AG08395 (cell line): ENCODE results near the gene ITGA8.
"Not testable (repeated sequence)": the region's sequence is repeated elsewhere in the genome, so short reads cannot be mapped to it uniquely, and the experiment has no call there.

Source experiments
- DNase-seq: peaks from one replicate; pipeline ENCODE4 v3.0.0; 2012; ENCODE audit warnings: mixed read lengths, low spot score

The ITGA8 gene

DNA sequence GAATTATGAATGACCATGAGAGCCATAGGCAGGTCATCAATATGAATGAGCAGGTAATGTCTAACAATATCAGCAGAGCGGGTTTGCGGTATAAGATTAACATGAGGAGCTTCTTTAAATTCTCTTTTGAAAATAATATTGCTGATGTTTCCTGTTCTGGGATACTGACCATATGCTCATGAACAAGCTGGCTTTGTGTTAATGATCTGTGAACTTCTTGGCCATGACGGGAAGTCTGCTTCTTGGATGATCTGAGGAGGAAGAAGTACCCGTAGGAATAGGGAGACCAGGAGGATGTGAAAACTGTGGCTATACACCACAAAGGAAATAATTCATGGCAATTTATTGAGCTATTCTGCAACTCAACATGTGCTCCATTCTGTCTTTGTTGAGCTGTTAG, 38.6 kb downstream of the ITGA8 start:
- no peak for DNase-seq

DNA sequence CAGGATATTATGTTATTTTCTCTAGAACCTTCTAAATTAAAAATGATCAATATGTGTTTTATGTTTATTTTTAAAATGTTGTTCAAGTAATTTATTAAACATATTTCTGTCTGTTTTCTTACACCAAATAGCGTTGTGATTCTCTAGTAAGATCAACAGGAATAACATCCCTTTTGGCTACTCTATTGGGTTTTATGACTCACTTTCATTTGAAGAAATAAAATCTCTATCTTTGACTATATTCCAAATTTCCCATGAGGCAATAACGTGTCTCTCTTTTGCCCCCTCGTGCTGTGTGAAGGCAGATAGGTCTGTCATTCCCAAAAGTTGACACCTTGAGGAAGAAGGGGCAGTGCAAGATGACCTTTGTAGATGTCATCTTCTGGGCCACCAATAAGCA, 40.9 kb downstream of the ITGA8 start:
- no peak for DNase-seq

DNA sequence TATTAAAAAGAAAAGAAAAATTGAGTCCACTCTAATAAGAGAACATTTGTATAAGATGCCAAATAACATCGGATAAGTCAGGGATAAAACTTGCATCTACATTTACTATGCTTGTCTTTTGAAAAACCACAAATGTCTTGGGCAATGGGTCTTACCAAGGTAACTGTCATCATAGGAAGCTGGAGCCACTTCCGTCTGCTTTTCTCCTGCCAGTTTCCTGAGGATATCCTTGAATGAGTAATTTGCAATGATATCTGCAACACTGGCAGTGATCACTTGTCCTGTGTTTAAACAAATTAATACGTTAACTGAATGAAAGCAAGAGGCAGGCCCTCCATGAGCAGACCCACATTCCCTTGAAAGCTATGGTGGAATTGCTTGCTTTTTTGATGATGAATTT, 47.3 kb downstream of the ITGA8 start:
- DNase-seq, result no peak

DNA sequence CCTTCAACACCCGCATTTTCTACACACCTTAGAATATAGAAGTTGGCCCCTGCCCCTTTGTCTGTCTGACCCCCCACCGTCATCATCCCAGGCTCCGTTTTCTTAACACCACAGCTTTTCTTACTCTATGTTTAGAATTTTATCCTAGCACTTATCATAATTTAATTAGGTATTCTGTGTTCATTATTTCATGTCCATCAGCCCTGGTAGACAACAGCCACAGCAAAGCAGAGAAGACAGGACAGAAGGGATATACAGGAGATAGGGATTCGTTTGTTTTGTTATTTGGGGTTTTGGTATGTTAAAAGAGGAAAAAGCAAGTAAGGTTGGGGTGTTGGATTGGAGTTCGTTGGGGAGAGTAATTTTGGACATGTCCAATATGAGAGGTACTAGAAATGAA, 48.8 kb downstream of the ITGA8 start:
- no peak for DNase-seq

DNA sequence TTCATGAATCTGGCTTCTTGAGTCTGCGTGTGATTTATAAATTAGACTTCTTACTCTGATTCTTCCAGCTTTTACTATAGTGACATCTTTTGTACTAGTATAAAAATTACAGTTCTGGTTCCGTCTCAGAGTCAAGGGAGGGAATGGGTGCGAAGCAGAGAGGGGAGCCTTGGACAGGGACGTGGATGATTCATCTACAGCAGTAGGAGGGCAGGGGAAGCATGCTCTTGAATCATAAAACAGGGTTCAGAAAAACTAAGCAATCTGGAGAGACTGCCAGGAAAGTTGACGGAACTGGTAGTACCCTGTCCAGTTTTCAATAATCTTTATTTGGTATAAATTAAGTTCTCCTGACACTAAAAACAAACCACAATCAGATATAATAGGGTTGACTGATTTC, 58.1 kb downstream of the ITGA8 start:
- DNase-seq, result peak; percentile 49

DNA sequence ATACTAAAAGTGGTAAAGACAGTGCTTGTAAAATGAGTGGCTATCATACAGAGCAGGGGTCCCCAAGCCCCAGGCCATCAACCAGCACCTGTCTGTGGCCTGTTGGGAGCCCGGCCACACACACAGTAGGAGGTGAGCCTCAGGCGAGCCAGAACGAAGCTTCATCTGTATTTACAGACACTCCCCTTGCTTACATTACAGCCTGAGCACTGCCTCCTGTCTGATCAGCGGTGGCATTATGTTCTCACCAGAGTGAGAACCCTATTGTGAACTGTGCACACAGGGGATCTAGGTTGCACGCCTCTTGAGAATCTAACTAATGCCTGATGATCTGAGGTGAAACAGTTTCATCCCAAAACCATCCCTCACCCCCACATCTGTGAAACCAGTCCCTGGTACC, 58.7 kb downstream of the ITGA8 start:
- DNase-seq, result no peak

DNA sequence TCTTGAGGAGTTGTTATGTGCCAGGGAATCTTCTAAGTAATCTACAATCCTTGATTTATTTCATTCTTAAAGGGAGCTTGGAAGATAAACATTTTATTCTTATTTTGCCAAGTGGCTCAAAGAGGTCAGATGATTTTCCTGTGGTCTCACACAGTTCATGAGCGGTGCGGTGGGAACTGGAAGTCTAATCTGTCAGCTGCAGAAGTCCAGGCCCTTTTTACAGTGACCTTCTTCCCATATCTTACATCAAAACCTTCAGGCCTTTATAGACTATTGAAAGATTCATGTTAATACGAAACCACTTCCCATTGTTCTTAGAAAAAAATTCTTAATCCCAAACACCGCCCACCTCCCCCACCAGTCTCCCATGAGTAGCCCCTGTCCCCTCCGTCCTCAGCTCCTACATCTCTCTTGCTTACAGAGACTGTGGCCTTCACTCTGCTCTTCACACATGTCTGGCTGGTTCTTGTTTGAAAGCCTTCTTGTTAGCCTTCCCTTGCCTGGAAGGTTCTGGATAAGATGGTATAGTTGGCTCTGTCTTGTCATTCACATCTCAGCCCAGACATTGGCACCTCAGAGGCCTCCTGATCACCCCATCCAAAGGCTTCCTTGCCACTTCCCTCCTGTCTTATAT, 61.5 kb downstream of the ITGA8 start:
- DNase-seq, result no peak

DNA sequence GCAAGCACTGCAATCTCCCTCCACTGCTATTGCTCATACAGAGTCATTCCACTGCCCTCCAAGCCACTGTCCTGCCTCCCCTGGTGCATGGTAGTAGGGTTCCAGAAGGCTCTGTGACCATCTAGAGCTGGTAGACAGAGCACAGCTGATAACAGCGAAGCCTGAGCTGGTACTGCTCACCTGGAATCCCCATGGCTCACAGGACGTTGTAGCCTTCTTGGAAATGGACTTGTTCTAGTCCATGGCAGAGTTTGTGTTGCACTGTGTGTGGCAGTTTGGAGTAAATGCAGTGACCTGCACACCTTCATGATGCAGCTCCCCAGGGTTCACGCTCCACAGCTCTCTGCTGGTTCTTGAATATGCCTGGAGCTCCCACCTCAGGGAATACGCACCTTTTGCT, 67.0 kb downstream of the ITGA8 start:
- DNase-seq, result no peak

DNA sequence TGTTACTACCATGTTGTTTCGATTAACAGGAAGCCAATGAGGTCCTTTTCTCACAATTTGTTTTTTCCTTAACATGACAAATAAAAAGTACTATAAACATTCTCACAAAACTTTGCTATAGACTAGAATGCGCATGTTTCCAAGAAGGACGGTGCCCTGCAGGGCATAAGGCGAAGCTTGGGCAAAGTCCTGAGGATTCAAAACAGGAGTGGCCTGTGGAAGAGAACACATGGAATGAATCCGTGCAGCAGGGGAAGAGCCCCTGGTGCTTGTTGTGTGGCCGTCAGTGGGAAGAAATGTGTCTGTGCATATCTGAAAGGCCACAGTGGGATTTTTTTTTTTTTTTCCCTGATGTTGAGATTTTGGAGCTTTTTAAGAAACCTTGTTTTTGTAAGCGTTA, 67.6 kb downstream of the ITGA8 start:
- peak; percentile 14 for DNase-seq

DNA sequence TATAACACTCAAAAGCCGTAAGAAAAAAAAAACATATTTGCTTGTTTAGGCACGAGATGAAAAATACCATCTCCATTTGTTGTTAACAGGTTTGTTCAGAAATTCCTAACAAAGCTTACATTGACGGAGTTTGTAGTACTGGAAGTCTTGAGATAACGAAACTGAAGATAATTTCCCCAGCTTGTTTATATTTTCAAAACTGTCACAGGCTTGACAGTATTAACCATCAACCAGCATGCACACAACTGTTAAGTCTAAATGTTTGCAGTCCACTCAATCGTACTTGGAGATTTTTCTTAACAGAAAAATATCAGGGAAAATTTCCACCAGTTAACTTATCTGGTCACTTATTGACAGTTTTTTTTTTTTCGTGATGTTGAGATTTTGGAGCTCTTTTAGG, 68.5 kb downstream of the ITGA8 start:
- DNase-seq, result no peak

DNA sequence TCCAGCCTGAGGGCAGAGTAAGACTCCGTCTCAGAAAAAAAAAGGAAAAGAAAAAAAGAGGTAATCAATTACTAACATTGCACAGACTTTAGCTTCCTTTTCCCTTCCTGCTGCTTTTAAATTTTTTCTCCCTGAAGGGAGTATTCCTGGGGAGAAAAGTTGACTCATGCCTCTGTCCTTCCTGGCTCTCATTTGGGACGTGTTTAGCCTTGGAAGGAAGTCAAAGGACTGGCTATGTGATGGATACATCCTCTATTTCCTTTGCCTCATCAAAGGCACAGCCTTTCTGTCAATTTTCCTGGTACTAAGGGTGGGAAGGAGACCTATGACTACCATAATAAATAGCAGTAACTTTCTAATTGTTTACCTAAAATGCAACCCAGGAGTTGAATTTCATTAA, 77.6 kb downstream of the ITGA8 start:
- peak; percentile 83 for DNase-seq

DNA sequence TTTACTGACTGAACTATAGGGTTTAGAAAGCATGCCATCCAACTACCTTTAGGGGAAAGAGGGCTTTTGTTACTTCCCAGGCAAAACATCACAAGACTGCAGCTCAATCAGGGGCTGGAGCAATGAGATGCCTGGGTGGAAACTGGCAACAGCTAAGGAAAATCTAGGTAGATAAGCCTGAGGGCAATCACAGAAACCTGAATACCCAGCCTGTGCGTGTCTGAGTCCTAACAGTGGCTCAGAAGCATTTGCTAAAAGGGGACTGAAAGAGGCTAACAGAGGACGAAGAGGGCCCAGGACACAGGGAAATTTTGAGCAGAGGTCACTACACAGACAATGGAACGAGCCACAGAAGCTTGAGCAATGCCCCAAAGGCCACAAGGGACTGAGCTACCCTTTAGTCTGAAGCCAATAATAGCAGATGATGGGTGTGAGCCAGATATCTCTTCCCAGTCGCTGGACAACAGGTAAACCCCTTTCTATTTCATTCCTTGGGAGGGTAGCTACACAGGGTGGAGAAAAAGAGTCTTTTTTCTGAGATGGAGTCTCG, 79.1 kb downstream of the ITGA8 start:
- no peak for DNase-seq

DNA sequence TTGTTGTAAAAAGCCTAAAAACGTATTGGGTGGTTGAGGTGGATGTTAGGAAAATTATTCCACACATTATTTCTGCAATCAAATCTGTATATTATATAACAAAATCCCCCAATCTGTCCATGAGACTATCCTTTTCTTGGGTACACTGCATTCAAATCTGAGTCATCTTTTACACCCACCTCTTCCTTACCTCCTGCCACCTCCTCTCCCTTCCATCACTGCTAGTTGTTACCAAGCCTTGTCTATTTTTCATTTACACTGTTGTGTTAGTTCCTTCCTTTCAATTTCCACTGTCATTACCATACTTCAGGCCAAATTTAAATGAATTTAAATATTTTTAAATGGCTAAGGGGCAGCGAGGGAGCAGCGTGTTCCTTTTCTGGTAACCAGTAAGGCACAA, 83.3 kb downstream of the ITGA8 start:
- no peak for DNase-seq

DNA sequence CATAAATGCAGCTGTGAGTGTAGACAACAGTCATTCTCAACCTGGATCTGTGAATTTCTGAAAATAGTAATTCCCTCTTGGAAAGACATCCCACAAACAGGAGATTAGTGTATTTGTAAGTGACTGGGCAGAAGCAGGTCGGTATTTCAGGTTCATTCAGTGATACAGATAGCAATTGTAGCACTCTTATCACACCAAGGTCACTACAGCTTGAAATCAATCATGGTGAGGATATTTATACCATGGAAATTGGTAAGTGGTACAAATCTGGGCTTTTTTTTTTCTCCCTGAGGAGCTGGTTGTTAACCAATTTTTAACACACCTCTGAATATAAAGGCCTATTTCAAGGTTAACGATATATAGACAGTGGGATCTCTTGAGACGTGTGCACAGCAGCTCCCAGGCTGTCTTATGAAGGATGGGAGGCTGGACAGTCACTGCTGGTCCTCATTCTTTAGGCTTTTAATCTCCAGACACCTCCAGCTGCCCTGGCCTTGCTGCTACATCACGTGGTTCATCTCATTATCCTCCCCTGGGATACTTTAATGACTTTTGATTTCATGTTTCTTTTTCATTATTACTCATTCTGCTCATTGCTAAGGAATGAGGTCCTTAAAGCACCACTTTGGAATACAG, 87.1 kb downstream of the ITGA8 start:
- peak; percentile 7 for DNase-seq

DNA sequence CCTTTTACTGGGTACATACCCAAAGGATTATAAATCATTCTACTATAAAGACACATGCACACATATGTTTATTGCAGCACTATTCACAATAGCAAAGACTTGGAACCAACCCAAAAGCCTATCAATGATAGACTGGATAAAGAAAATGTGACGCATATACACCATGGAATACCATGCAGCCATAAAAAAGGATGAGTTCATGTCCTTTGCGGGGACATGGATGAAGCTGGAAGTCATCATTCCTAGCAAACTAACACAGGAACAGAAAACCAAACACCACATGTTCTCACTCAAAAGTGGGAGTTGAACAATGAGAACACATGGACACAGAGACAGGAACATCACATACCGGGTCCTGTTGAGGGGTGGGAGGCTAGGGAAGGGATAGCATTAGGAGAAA, 88.5 kb downstream of the ITGA8 start:
- not testable (repeated sequence) for DNase-seq

DNA sequence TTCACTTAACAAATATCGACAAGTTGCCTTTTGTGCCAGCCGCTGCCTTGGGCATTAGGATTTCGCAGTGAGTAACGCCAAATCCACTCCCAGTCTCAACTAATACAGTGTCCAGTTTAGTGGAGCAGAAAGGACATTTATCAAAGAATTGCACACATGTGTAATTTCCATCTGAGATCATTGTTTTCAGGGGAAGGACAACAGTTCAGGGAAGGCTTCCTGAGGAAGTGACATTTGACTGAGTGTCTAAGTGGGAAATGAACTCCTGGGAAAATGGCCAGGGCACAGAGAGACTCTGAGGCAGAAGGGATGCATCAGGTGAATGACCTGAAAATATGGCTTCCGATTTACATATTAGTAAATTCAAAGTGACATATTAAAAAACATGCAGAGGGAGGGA, 89.4 kb downstream of the ITGA8 start:
- no peak for DNase-seq

DNA sequence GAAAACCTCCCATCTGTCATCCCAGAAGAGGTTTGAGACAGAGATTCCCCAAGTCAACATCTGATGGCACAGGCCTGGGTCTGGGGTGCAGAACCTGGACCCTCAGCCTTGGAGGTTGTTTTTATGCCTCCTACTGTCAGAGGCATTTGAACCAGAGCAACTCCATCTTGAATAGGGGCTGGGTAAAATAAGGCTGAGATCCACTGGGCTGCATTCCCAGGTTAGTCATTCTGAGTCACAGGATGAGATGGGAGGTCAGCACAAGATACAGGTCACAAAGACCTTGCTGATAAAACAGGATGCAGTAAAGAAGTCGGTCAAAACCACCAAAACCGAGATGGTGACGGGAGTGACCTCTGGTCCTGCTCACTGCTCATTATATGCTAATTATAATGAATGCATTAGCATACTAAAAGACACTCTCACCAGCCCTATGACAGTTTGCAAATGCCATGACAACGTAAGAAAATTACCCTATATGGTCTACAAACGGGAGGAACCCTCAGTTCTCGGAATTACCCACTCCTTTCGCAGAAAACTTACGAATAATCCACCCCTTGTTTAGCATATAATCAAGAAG, 92.0 kb downstream of the ITGA8 start:
- DNase-seq, result no peak

DNA sequence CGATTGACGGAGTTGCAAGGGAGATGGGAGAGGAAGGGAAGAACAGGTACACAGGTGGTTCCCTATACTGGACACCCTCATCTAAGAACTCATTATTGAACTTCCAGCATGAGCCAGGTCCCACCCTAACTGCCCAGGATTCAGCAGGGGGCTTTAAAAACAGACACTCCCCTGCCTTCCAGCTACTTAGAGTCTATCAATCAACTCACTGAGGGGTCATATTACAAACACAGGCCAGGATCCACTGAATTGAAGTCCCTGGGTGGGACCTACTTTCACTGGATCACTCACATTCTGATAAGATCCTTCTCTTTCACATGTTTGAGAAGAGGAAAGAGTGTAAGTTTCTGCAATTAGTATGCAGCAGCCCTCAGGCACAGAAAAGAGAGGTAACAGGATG, 92.8 kb downstream of the ITGA8 start:
- DNase-seq, result no peak

DNA sequence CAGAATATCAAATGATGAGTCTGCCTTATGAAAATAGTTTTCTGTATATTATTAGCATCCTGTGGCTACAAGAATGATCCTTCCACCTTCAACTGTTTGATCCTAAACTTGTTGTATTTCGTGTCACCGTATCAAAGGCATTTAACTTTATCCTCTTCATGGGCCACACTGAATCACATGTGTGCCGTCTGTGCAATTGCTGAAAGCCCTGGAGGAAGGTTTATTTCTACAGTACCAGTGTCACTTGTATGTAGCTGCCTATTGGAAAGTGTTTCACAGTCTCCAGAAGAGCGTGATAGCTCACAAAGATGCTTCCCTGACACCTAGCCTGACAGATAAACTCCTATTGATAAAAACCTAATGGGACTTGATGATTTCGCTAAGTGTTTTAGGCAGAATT, 94.5 kb downstream of the ITGA8 start:
- DNase-seq, result peak; percentile 22

DNA sequence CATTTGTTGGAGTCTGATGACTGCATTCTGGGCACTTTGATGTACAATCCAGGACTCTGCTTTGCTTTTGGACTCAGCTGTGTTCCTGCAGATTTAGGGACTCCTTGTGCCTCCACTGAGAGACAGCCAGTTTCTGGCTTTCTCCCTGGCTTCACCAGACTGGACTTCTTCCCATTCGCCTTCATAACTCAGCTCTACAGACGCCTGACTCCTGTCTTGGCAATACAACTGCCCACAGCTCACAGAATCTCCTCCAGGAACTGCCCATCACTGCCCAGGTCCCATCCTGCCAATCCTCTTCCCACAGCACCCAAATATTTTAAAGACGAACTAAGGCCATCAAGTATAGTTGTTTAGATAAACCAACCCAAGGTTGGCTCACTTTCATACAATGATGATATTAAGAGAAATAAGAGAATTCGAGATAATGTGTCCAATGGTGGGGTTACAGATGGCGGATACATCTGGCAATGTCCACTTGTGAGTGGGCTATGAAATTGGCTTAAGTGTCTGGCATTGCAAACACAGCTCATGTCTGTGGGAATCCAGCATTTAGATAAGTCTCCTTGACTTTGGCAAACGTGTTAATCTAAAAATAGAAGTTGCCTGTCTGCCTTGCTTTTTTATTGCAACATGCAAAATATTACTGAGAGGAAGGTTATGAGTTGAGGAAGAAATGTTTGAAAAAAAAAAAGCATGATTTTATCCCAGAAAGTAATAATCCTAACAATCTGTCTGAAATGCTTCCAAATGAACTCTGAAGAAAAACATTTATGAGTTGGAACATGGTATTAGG, 95.1 kb downstream of the ITGA8 start:
- DNase-seq, result peak; percentile 57

DNA sequence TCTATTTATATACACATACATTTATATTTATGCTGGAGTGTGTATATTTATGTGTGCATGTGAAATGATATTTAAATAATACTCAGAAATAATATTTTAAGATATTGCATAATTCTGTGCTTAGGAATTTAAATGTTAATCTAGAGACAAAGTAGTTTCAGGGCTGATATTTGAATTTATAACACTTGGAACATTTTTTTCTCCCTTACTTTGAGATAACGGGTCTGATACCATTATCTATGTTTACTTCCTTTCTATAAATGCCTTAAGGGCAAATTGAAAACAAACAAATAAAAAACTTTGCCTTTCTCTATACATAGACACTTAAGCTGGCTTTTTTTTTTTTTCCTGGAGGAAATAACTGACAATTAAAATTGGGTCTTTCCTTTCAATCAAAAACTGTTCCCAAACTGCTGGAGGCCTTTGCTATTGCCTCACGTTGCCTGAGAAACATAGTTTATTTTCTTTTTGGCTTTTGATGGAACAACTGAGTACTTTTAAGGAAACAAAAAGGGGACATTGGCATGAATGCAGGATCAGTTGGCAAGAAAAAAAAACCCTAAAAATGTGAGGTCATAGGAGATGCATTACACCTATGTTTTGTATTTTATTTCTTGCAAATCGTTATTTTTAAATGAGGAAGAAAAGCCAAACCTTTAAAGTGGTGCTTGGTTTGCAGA, 98.7 kb downstream of the ITGA8 start:
- no peak for DNase-seq

DNA sequence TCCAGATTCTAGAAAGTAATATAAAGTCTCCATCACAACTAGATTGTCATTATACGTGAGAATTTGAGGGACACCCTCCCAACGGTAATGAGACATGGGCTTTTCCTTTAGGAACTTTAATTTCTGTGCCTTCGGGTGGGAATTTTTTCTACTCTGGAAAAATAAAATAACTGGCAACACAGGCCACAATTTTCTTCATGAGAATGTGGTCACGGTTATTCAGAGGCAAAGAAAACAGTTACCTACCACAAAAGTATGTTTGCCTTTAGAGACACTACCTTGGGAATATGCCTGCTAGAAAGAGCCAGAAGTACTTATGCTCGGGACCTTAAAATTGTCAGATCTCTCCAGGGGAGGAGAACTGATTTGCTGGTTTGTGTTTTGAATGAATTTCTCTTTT, 99.4 kb downstream of the ITGA8 start:
- no peak for DNase-seq
